ES-I3 (cell line): ENCODE measurements around the gene CACUL1.

Experiments used
- H3K36me3 ChIP-seq: 2 replicates; pipeline ENCODE4 v1.6.1; 2013; ENCODE audit warnings: mild to moderate bottlenecking, low read length, control low read depth, moderate library complexity; ENCODE audit not compliant: insufficient read depth
- H3K4me1 ChIP-seq: 2 replicates; pipeline ENCODE4 v1.6.1; 2013; ENCODE audit warnings: mild to moderate bottlenecking, control low read depth, low read length; ENCODE audit not compliant: insufficient read depth
- H3K9ac ChIP-seq: 2 replicates; pipeline ENCODE4 v1.6.1; 2013; ENCODE audit warnings: low read depth, mild to moderate bottlenecking, low read length, moderate library complexity
- H3K9me3 ChIP-seq: 2 replicates; pipeline ENCODE4 v1.6.1; 2013; ENCODE audit warnings: mild to moderate bottlenecking, low read length, moderate library complexity; ENCODE audit not compliant: control insufficient read depth, insufficient read depth

CACUL1 gene

DNA sequence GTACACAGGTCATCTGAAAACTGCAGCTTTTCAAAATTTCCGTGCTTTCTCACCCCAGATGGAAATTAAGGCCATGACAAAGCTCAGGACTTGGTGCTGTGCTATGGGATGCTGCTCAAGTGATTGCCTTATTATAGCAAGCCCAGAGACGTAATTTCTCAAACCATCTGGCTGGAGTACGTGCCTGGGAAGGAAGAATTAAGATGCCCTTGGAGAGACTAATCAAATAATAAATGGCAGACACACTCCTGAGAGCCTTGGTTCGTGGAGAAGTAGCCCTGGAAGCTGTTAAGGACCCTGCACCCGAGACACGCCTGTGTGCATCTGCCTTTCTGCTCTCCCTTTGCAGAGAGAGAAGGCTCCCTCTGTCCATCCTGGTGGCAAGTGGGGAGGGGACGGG lies 121.0 kb downstream of the CACUL1 start:
- Histone ChIP-seq H3K4me1 (no peaks in the 10 kb centered on the region), H3K9ac (no peak overlapping the region), H3K9me3 (no peaks in the 10 kb centered on the region)

DNA sequence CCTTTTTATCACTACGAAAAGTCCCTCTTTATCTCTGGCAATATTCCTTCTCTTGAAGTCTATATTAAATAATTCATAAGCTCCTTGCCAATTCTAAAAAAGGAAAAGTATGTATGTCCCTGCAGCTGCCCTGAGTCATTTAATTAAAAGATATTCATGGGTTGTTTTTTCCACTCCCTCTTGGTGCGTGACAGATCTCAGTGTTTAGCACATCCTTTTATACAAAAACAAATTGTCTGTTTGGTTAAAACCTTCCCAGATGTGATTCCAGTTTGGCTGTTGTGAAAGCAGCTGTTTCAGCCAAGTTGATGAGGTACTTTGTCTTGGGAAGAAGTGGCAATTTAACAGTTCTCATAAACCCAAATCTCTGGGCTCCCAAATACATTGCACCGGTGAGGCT lies 125.6 kb downstream of the CACUL1 start:
- no peaks in the 10 kb centered on the region for H3K36me3 ChIP-seq
- no peak overlapping the region for H3K9ac ChIP-seq
- no peaks in the 10 kb centered on the region for H3K4me1 ChIP-seq
- no peaks in the 10 kb centered on the region for H3K9me3 ChIP-seq

More for the DNA sequence above, 121.0 kb downstream of the CACUL1 start:
- H3K36me3 ChIP-seq, result no peaks in the 10 kb centered on the region

DNA sequence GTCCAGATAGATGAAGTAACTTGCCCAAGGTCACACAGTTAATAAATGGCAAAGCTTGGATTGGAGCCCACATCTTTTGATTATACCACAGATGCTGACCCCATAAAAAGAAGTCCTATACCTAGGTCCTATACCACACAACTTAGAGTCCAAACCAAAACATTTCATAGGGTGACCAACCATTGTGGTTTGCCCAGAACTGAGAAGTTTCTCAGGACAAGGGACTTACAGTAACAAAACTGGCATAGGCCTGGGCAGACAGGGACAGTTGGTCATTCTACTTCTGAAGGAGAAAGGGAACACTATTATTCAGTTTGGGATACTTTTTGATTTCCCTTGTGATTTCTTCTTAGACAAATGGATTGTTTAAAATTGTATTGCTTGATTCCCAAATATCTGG lies 126.4 kb downstream of the CACUL1 start:
- no peaks in the 10 kb centered on the region for H3K9me3 ChIP-seq
- H3K4me1 ChIP-seq, result 0 out of 2 replicates have a peak, but pooled peaks cover 3% of the 10 kb centered on the region
- H3K9ac ChIP-seq, result no peak overlapping the region
- no peaks in the 10 kb centered on the region for H3K36me3 ChIP-seq

DNA sequence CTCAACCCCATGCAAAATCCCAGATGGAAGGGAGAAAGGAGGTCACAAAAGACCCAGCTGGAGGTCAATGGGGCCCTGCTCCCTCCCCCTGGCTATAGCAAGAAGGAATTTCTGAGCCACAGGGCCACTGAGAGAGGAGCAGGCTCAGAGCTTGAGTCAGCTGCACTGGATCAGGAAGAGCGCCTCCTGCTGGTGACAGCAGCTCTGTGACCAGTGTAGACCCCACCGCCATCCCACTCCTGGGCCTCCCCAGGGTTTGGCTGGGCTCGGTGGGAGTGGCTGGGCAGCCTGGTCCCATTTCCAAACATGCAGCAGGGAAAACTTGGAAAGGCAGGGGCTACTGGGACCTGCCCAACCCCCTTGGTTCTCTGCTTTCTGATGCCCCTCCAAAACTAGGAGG lies 127.8 kb downstream of the CACUL1 start:
- H3K9me3 ChIP-seq, result no peaks in the 10 kb centered on the region
- no peak overlapping the region for H3K9ac ChIP-seq
- H3K36me3 ChIP-seq, result no peaks in the 10 kb centered on the region
- H3K4me1 ChIP-seq, result 0 out of 2 replicates have a peak, but pooled peaks cover 3% of the 10 kb centered on the region
